AG09319 (cell line): ENCODE data around the gene ZNRF1.

Source experiments
- DNase-seq: peaks from one replicate; pipeline ENCODE4 v3.0.0-alpha.2; 2010; ENCODE audit warnings: low read depth; ENCODE audit errors: extremely low read depth
- CTCF ChIP-seq: IDR thresholded peaks from 2 replicates; pipeline ENCODE4 v1.5.1; 2011; ENCODE audit warnings: low read depth, mild to moderate bottlenecking, inconsistent platforms, low read length, moderate library complexity

The ZNRF1 gene

GRCh38 chr16:75000481-75001081, 1.8 kb downstream of the ZNRF1 start:
- no peak for TF ChIP-seq CTCF
- no peak for DNase-seq

- no peak for TF ChIP-seq CTCF
- DNase-seq: no peak
These were observed 3.6 kb downstream of the ZNRF1 start for GRCh38 chr16:75002474-75002873.

- no peak for DNase-seq
- TF ChIP-seq CTCF: no peak
These were observed 5.1 kb downstream of the ZNRF1 start for GRCh38 chr16:75003931-75004330.

GRCh38 chr16:75004460-75004859, 5.6 kb downstream of the ZNRF1 start:
- TF ChIP-seq CTCF: no peak
- no peak for DNase-seq

- no peak for TF ChIP-seq CTCF
- DNase-seq: no peak
These were observed 6.9 kb downstream of the ZNRF1 start for GRCh38 chr16:75005697-75006096.

- no peak for DNase-seq
- TF ChIP-seq CTCF: no peak
These were observed 8.6 kb downstream of the ZNRF1 start for GRCh38 chr16:75007443-75007842.

GRCh38 chr16:75010427-75010826, 11.6 kb downstream of the ZNRF1 start:
- no peak for DNase-seq
- TF ChIP-seq CTCF: no peak
